SHP77 treated with DMSO at 0.1 percent for 48 hours (cell line): ENCODE data around the gene LILRA6.

Experiments used
- DNase-seq: peaks from one replicate; lab custom pipeline; 2025; lab: John Stamatoyannopoulos, UW

Gene LILRA6

GRCh38 chr19:54188215-54188871, 54.2 kb downstream of the LILRA6 start:
- DNase-seq = no peak

GRCh38 chr19:54186934-54187381, 55.6 kb downstream of the LILRA6 start:
- DNase-seq = no peak
